NK-92 (cell line): ENCODE data around the gene TCP11L2.

Experiments used
- DNase-seq: peaks from one replicate; lab custom pipeline; 2025; ENCODE audit not compliant: unreplicated experiment; lab: John Stamatoyannopoulos, UW

Gene TCP11L2

DNA sequence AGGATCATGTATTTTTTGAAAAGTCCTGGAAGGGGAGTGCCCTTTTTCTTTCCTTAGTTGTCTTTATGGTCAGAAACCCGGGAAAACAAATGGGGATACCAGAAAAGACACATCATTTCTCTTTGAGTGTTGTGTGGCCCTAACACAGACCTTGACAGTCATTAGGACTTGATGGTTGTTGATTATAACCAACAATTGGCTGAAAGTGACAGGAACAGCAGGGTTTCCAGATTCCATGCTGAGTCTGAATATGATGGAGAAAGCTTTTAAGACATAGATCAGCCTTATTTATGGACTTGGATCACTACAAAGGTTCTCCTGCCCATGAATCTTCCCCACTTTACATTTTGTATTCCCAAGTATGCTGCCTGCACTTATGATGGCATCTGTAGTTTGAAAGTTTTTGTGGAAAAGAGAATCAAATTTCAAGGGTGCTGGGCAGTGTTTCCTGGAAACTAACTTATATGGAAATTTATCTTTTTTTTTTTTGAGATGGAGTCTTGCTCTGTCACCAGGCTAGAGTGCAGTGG lies 85.4 kb downstream of the TCP11L2 start:
- no peak for DNase-seq

DNA sequence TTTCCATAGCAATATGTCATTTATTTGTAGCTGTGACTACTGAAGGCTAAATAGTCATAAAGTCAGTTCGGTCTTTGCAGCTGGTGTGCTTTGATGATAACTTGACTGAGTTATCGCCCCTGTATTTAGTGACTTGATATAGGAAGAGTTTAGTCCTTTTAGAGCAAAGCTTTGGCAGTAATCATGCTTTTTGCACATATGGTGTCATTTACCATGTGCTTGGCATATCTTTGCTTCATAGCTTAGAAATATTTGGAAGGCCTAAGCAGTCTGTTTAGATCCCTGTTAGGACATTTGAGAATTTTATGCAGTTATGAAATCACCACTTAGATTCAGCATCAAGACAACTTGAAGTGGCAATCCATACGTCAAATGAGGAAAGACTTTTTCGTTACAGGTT lies 86.6 kb downstream of the TCP11L2 start:
- no peak for DNase-seq

DNA sequence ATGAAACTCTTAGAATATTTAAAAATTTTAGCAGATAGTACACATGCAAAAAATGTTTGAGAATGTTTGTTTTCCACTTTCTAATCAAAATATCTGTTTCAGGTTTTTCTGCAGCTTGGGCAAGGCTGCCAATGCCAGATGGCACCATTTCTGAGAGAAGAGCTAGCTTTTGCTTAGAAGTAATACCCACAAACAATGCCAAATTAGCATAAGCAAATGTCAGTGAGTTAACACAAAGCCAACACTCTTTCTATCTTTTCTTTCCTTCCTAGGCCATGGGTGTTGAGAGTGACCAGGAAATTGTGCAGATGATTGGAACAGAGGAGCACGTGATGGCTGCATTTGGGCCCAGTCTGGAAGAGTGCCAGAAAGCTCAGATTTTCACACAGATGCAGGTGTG lies 90.2 kb downstream of the TCP11L2 start:
- no peak for DNase-seq
